Stimulated activated CD4-positive, alpha-beta T cell treated with anti-CD3 and anti-CD28 coated beads, Interleukin-2, amount 100 ng/mL, for 24 hours (primary cell): ENCODE measurements around the gene PTPRN2.

Experiments
- DNase-seq, 2 donors: peaks; one replicate each; pipeline ENCODE4 v3.0.0-alpha.2; 2020

The PTPRN2 gene

DNA sequence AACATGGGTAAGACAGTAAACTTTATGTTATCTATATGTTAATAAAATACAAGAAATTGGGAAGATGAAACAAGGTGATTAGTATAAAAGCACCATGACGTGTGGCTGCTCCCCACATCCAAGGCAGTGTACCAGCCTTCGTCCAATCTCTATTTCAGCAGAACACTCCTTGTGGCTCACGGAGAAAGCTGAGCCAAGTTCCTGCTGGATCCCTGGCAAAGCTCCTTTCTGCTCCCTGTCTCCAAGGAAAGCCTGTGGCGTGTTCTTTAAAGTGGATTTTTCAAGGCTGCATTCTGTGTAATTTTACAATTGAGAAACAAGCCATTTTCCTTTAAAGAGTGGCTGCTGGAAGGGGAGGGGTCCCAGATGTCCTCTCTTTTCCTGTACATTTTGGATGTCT lies 467.3 kb downstream of the PTPRN2 start:
- no peak for DNase-seq

DNA sequence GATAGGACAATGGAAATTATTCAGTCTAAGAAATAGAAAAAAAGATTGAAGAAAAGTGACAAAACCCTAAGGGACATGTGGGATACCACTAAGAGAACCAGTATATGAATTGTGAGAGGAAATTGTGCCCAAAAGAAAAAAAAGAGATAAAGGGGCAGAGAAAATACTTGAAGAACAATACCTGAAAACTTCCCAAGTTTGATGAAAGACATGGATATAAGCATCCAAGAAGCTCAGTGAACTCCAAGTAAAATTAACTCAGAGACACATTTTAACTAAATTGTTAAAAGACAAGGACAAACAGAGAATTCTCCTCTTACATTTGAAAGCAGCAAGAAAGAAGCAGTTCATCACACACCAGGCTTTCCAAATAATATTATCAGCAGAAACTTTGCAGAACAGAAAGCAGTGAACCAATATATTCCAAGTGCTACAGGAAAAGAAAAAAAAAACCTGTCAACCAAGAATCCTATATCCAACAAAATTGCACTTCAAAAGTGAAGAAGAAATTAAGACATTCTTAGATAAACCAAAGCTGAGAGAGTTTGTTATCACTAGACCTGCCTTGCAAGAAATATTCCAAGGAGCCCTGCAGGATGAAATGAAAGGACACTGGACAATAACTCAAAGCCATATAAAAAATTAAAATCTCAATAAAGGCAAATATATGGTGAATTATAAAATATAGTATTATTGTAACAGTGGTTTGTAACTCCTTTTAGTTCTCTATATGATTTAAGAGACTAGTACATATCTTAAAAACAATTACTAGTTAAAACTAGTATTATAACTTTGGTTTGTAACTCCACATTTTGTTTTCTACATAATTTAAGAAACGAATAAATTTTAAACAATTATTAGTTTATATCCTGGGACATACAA lies 470.0 kb downstream of the PTPRN2 start:
- no peak for DNase-seq

DNA sequence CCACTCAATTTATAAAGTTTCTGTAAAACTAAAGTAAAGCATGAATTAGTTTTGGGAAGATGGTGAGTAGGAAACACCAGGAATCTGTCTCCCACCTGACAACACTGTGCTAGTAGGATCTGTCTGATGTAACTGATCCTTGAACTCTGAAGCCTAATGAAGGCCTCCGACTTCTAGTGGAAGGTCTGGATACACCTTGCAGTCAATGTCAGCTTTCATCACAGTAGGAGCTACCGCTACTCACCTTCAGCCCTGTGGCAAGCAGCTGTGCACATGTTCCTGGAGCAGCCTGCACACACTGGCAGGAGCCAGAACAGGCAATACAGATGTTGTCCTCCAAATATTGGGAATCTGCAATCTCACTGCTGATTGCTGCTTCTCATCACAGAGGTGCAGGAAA lies 471.4 kb downstream of the PTPRN2 start:
- no peak for DNase-seq

DNA sequence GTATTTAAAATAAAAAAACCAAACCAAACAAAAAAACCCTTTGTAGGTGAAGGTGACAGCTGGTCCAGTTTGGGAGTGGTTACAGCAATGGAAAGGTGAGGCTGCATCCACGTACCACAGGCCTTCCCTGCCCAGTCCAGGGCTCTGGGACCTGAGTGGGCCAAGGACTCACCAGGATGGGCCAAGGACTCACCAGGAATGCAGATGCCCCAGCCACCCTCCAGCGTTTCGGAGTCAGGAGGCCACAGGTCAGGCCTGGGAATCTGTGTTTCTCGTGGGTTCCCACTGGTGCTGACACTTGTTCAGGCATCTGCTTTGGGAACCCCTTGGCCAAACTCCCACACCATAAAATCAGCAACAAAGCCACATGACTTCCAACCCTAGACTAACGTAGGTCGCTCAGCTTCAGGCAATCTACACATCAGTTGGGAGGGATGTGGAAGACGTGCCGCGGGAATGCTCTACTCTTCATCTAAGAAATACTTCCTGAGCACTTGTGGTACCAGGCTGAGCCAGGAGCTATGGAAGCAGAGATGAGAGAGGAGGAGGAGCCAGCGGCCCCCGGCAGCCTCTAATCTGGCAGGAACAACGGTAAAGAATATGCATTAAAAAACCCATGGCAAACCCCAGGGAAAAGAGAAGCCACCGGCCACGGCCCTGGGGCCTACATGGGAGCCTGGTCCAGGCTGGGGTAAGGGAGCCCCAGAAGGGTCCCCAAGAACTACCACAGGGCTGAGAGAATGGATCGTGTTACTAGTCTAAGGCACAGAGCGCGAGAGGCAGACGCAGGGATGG lies 473.4 kb downstream of the PTPRN2 start:
- no peak for DNase-seq

DNA sequence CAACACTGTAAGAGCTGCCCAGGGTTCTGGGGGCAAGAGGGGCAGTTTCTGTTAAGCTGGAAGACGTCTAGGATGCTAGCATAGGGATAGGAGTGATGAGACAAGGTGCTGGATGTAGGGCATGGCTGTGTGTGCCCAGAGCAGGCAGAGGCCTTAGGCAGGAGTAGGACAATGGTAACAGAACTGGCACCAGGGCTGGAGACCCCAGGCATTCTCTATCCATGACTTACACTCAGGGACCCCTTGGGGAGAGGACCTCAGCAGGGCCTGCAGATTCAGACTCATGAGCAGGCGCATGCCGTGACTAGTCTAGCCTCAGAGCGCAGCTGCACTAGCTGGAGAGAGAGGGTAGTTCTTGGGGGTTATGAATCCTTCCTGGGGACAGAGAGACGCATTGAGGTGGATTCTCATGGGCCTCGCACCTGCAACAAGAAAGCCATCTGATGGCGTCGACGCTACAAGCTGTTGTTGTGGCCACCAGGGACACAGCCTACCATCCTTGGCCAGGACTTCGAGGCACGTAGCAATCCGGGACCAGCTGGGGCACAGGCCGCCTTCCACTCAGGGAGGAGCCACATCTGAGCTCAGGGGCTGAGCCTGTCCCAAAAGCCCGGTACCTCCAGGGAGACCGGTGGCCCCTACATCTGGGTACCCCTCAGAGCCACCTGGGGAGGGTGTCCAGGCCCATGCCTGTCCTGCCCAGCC lies 474.1 kb downstream of the PTPRN2 start:
- no peak for DNase-seq

GRCh38 chr7:158112571-158113320 lies 474.9 kb downstream of the PTPRN2 start:
- no peak for DNase-seq

DNA sequence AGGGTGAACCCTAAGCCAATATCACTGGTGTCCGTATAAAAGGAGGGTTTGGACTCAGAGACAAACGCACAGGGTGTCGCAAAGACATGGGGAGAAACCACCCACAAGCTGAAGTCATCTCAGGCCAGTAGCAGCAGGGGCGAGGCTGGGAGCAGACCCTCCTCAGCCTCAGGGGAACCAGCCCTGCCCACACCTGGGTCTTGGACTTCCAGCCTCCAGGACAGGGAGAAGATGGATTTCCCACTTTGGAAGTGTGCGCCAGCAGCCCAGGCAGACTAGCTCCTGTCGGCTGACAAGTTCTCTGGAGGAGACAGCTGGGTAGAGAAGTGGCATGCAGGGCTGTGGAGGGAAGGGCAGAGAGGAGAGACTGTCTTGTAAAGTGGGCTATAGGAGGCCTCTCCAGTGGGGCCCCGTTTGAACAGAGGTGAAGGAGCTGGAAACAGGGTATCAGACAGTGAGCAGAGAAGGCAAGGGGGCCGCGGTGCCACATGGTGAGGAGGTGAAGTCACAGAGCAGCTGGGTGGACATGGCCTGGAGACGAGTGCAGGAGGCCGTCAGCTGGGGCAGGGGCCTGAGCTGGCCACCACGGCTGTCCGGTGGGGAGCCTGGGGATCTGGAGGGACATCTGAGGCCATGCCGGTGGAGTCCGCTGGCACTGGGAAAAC lies 475.6 kb downstream of the PTPRN2 start:
- DNase-seq: no peak

GRCh38 chr7:158111049-158111751 lies 476.4 kb downstream of the PTPRN2 start:
- no peak for DNase-seq

DNA sequence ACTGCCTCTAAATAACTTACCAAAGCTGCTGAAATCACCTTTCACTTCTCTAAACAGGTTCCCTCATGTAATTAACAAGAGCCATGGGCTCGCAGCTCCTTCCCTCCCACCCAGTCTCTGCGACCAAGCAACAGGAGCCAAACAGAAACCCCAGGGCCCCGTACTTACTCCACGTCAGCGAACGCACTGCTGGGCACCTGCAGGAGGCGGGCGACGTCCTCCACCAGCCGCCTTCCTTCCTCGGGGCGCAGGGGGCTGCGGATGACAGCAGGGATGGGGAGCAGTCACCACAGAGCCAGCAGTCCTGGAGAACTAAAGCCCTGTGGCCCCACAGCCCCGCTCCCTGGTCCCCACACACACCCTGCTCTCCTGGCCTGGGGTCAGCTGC lies 477.0 kb downstream of the PTPRN2 start:
- DNase-seq: no peak

GRCh38 chr7:158110034-158110590 lies 477.5 kb downstream of the PTPRN2 start:
- no peak for DNase-seq

DNA sequence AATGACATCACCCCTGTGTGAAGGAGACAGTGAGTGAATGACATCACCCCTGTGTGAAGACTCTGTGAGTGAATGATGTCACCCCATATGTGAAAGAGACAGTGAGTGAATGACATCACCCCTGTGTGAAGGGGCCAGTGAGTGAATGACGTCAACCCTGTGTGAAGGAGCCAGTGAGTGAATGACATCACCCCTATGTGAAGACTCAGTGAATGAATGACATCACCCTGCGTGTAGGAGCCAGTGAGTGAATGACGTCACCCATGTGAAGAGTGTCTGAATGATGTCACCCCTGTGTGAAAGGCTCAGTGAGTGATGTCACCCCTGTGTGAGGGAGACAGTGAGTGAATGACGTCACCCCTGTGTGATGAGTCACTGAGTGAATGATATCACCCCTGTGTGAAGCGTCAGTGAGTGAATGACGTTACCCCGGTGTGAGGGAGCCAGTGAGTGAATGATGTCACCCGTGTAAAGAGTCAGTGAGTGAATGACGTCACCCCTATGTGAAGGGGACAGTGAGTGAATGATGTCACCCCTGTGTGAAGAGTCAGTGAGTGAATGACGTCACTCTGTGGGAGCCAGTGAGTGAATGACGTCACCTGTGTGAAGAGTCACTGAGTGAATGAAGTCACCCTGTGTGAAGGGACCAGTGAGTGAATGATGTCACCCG lies 478.1 kb downstream of the PTPRN2 start:
- no peak for DNase-seq

GRCh38 chr7:158108646-158109293 lies 478.9 kb downstream of the PTPRN2 start:
- DNase-seq: no peak

GRCh38 chr7:158107806-158108205 lies 479.8 kb downstream of the PTPRN2 start:
- no peak for DNase-seq

DNA sequence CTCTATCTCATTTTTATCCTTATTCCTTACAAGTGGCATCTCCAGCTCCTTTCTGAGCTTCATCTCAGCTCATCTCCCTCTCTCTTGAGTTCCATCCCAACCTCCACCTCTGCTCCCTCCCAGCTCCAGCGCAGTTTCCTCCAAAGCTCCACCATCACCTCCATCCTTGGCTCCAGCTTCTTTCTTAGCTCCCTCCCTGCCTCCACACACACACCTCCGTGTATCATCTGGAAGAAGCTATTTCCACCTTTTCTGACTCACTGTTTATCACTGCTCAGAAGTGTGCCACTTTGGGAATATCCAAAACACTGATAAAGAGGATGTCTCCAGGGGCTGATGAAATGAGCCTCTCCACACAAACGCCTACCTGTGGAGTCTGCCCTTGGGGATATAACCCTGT lies 481.4 kb downstream of the PTPRN2 start:
- DNase-seq: no peak

DNA sequence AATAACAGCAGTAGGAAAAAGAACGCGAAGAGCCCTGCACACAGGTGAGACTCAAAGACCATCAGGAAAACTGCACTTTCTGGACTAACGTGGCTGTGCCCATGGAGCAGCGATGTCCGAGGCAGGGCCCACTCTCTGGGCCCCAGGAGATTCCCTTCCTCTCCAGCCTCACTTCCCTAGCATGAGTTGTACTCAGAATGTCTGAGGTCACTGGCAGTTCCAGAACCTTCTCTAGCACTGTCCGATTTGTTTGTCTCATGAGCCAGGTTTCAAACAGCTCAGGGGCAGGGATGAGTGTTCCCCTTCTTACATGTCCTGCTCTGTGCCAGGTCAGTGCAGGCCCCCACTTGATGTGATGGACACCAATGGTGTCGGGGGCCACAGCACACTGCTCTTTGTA lies 484.2 kb downstream of the PTPRN2 start:
- DNase-seq: no peak

- no peak for DNase-seq
Measured at GRCh38 chr7:158102897-158103296, 484.7 kb downstream of the PTPRN2 start.

- no peak for DNase-seq
Measured at GRCh38 chr7:158101821-158102450, 485.7 kb downstream of the PTPRN2 start.

DNA sequence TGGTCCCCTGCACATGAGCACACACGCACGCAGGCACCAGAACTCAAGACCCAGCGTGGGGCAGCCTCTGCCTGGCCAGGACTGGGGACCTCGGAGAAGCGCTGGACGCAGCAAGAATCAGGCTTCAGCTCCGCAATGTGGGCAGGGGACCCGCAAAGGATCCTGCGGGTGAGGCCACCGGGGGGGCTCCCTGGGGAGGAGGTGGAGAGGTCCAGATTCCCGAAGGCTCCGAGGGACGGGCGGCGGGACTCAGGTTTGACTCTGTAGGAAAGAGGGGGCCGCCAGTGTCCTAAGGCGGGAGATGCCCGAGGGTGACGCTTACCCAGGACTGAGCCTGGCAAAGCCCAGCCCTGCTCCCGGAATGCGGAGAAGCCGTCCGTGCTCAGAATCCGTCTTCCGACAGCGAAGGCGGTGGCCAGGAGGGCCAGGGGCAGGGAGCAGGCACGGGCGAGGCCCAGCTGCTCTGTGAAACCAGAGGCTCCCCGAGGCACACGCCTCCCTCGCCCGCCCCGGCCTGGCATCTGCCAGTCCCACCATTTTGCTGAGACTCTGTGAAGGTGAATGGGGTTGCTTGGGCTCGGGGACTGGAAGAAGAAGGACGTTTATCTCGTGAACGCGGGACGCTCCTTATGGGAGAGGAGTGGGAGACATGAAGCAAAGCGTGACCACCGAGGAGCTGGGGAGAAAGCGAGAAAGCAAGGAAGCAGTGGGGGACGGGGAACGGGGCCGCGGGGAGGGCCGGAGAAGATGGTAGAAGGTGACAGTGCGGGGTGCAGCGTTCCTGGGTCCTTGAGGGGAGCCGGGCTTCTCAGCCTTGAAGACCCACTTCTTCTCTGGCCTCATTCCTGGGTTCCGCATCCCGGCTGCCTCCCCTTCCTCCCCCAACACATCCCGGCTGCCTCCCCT lies 489.2 kb downstream of the PTPRN2 start:
- no peak for DNase-seq
